MM.1S (cell line): ENCODE results near the gene SEMA4A.
A peak's percentile ranks its signal among the peaks of the same experiment; 100 is the strongest.
"Not testable (repeated sequence)": the region's sequence is repeated elsewhere in the genome, so short reads cannot be mapped to it uniquely, and the experiment has no call there.

Source experiments
- DNase-seq: peaks from one replicate; pipeline ENCODE4 v3.0.0-alpha.2; 2015
- H2AFZ ChIP-seq: fragments of 300-600 bp; sonication (generic); 2 replicates; pipeline ENCODE4 v1.6.0; 2016; ENCODE audit warnings: antibody characterized with exemption, low read length
- H3F3A ChIP-seq: fragments of 300-600 bp; sonication (generic); 2 replicates; pipeline ENCODE4 v1.6.1; 2016; ENCODE audit warnings: mild to moderate bottlenecking, antibody characterized with exemption, low read length, moderate library complexity, mixed read lengths; ENCODE audit not compliant: insufficient read depth
- H3K27ac ChIP-seq: fragments of 300-600 bp; sonication (generic); 2 replicates; pipeline ENCODE4 v1.5.1; 2016; ENCODE audit warnings: mild to moderate bottlenecking, low read length
- H3K27me3 ChIP-seq: fragments of 300-600 bp; sonication (generic); replicated peaks from 2 replicates; pipeline ENCODE4 v1.6.0; 2016; ENCODE audit warnings: low read length; ENCODE audit not compliant: insufficient read depth
- H3K36me3 ChIP-seq: fragments of 300-600 bp; sonication (generic); replicated peaks from 2 replicates; pipeline ENCODE4 v1.6.1; 2016; ENCODE audit warnings: mild to moderate bottlenecking, low read length, mixed read lengths; ENCODE audit not compliant: insufficient read depth
- H3K4me1 ChIP-seq: fragments of 300-600 bp; sonication (generic); 2 replicates; pipeline ENCODE4 v1.6.1; 2016; ENCODE audit warnings: low read length, mixed read lengths
- H3K4me2 ChIP-seq: fragments of 300-600 bp; sonication (generic); 2 replicates; pipeline ENCODE4 v1.6.0; 2016; ENCODE audit warnings: low read depth, low read length
- H3K4me3 ChIP-seq: fragments of 300-600 bp; sonication (generic); 2 replicates; pipeline ENCODE4 v1.5.1; 2016; ENCODE audit warnings: low read length, mixed read lengths
- H3K79me2 ChIP-seq: fragments of 300-600 bp; sonication (generic); 2 replicates; pipeline ENCODE4 v1.6.1; 2016; ENCODE audit warnings: mixed run types, low read length, mixed read lengths
- H3K9ac ChIP-seq: fragments of 300-600 bp; sonication (generic); 2 replicates; pipeline ENCODE4 v1.6.1; 2016; ENCODE audit warnings: low read length, mixed read lengths
- H3K9me2 ChIP-seq: fragments of 300-600 bp; sonication (generic); replicated peaks from 2 replicates; pipeline ENCODE4 v1.6.1; 2016; ENCODE audit warnings: mild to moderate bottlenecking, low read length, mixed read lengths; ENCODE audit not compliant: insufficient read depth
- H3K9me3 ChIP-seq: fragments of 300-600 bp; sonication (generic); replicated peaks from 2 replicates; pipeline ENCODE4 v1.6.1; 2016; ENCODE audit warnings: mild to moderate bottlenecking, low read length, mixed read lengths; ENCODE audit not compliant: insufficient read depth
- H4K20me1 ChIP-seq: fragments of 300-600 bp; sonication (generic); 2 replicates; pipeline ENCODE4 v1.6.1; 2016; ENCODE audit warnings: mild to moderate bottlenecking, low read length, moderate library complexity, mixed read lengths; ENCODE audit not compliant: insufficient read depth
- CTCF ChIP-seq: fragments of 300-600 bp; sonication (generic); IDR thresholded peaks from 2 replicates; pipeline ENCODE4 v1.5.1; 2016; ENCODE audit warnings: antibody characterized with exemption, low read length, mixed read lengths
- EZH2 ChIP-seq: fragments of 300-600 bp; sonication (generic); optimal IDR thresholded peaks from 2 replicates; pipeline ENCODE3; 2017; ENCODE audit warnings: low read depth, mild to moderate bottlenecking, antibody characterized with exemption, low read length, mixed read lengths
- EZH2phosphoT487 ChIP-seq: fragments of 300-600 bp; sonication (generic); IDR thresholded peaks from 2 replicates; pipeline ENCODE4 v1.6.1; 2018; ENCODE audit warnings: antibody characterized with exemption, low read length

SEMA4A gene

GRCh38 chr1:156118177-156118868 is 35.1 kb upstream of the SEMA4A start:
- Histone ChIP-seq H3K36me3 (no peaks in the 10 kb centered on the region), H3K27me3 (peaks cover 5% of the 10 kb centered on the region; the same call in 1 of the 2 replicates), H3K9me3 (no peaks in the 10 kb centered on the region), H2AFZ (no peak overlapping the region), H3K9ac (no peak overlapping the region), H3K4me3 (no peak overlapping the region), H3K4me2 (no peak overlapping the region), H3K79me2 (no peaks in the 10 kb centered on the region), H3F3A (no peaks in the 10 kb centered on the region), H4K20me1 (no peaks in the 10 kb centered on the region), H3K9me2 (no peaks in the 10 kb centered on the region), H3K27ac (no peak overlapping the region), H3K4me1 (peaks cover 20% of the 10 kb centered on the region)
- no peak for DNase-seq
- no peak for TF ChIP-seq EZH2phosphoT487
- no peak for TF ChIP-seq EZH2
- TF ChIP-seq CTCF = no peak

- Histone ChIP-seq H3K4me3 (no peak overlapping the region), H3K9ac (no peak overlapping the region), H3K9me2 (no peaks in the 10 kb centered on the region), H3K4me2 (no peak overlapping the region), H4K20me1 (no peaks in the 10 kb centered on the region), H3K4me1 (peaks cover 17% of the 10 kb centered on the region), H3K27ac (no peak overlapping the region), H2AFZ (no peak overlapping the region), H3K9me3 (no peaks in the 10 kb centered on the region), H3F3A (no peaks in the 10 kb centered on the region), H3K36me3 (no peaks in the 10 kb centered on the region), H3K79me2 (no peaks in the 10 kb centered on the region), H3K27me3 (0 out of 2 replicates have a peak, but pooled peaks cover 4% of the 10 kb centered on the region)
- TF ChIP-seq CTCF (peak; percentile 14; the same call in 1 of the 2 replicates), EZH2phosphoT487 (no peak), EZH2 (no peak)
- no peak for DNase-seq
Measured at GRCh38 chr1:156119503-156120209, 33.7 kb upstream of the SEMA4A start.

- Histone ChIP-seq H3K27me3 (no peaks in the 10 kb centered on the region), H3K27ac (no peak overlapping the region), H3K9ac (no peak overlapping the region), H3F3A (0 out of 2 replicates have a peak, but pooled peaks cover 2% of the 10 kb centered on the region), H2AFZ (no peak overlapping the region), H3K4me2 (no peak overlapping the region), H3K36me3 (no peaks in the 10 kb centered on the region), H3K79me2 (no peaks in the 10 kb centered on the region), H3K9me3 (no peaks in the 10 kb centered on the region), H3K9me2 (no peaks in the 10 kb centered on the region), H3K4me1 (peaks cover 17% of the 10 kb centered on the region), H3K4me3 (no peak overlapping the region), H4K20me1 (no peaks in the 10 kb centered on the region)
- TF ChIP-seq CTCF = no peak
- no peak for TF ChIP-seq EZH2
- TF ChIP-seq EZH2phosphoT487 = no peak
- no peak for DNase-seq
Measured at GRCh38 chr1:156120318-156120717, 33.1 kb upstream of the SEMA4A start.

- DNase-seq, H2AFZ ChIP-seq, H3K36me3 ChIP-seq, H3K9me2 ChIP-seq, H3K9me3 ChIP-seq, H3K79me2 ChIP-seq, H3K9ac ChIP-seq, H4K20me1 ChIP-seq, H3F3A ChIP-seq, H3K4me2 ChIP-seq, H3K4me3 ChIP-seq, H3K27ac ChIP-seq, H3K27me3 ChIP-seq: not testable (repeated sequence)
- peaks cover 13% of the 10 kb centered on the region for H3K4me1 ChIP-seq
Measured at GRCh38 chr1:156121005-156121404, 32.4 kb upstream of the SEMA4A start.
